ENCODE data around the gene ZRSR2.
"Not testable (repeated sequence)": the region's sequence is repeated elsewhere in the genome, so short reads cannot be mapped to it uniquely, and the experiment has no call there.

GRCh38 chrX:15759886-15760285, 30.4 kb upstream of the ZRSR2 start:
- not testable (repeated sequence) for TF ChIP-seq SIX5 (IDR thresholded peaks at IDR 0.05; ENCODE audit: low read depth, low read length); RXRA (IDR thresholded peaks at IDR 0.05; ENCODE audit: insufficient read depth, low read depth, low read length); SP1 (IDR thresholded peaks at IDR 0.05; ENCODE audit: low read depth, low read length); SIN3A (conservative IDR thresholded peaks at IDR 0.05 in 1 of 2, IDR thresholded peaks at IDR 0.05 in 1 of 2; ENCODE audit: low read depth in 1 of 2, low read length in 2 of 2); EP300 (IDR thresholded peaks at IDR 0.05; ENCODE audit: borderline replicate concordance in 1 of 2, low read depth in 2 of 2, low read length in 2 of 2); TBP (IDR thresholded peaks at IDR 0.05; ENCODE audit: low read depth, low read length); CTCF (IDR thresholded peaks at IDR 0.05; ENCODE audit: control extremely low read depth in 1 of 3, insufficient read depth in 1 of 3, low read depth in 1 of 3, low read length in 3 of 3)

Data from H1 (cell line).